ELF-1 (cell line): ENCODE measurements around the gene RNF123.
A peak's percentile ranks its signal among the peaks of the same experiment; 100 is the strongest.

Source experiments
- DNase-seq: peaks from one replicate; pipeline ENCODE4 v3.0.0-alpha.2; 2016; ENCODE audit warnings: low read depth, low spot score

Gene RNF123

DNA sequence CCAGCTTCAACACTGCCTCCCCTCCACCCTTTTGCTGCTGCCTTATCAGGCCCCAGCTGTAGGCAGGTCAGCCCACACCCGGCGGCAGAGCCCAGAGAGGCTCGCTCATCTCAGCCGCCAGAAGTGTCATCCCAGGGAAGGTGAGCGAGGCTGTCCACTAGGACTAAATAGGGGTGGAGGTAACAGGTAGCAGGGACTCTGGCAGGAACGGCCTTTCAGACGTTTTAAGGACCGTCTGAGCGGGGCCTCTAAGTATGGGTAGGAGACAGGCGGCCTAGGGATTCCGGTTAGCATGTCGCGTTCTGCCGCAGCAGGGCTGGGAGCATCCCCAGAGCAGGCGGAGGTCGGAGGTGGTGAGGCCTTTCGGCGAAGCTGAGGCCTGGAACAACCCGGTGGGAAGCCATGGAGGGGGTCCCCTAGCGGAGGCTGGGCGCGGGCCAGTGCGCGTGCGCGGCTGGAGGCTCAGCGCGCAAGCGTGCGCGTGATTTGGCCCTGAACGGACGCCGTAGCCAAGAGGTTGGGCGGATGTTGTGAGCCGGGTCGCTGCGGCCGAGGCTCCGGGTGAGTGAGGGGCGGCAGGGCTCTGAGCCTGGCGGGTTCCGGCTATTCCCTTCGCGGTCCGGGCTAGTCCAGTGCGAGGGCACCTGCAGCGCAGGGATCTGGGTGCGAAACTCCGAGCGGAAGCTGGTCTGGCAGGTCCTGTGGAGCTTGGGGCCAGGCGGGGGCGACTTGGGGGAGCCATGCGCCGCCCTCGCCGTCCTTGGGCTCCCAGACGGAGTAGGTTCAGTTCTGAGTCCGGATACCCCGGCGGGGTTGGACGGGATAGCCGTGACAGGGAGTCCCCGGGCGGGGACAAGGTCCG is at the start of gene RNF123, which contains the start of gene MST1:
TSS of gene RNF123 (plus strand) at position 512 of the 862 bp plus-strand sequence. CDS start 1,609 bp downstream, outside the sequence.
TSS of gene MST1 (minus strand) at position 429 of the 862 bp plus-strand sequence. CDS start 783 bp downstream, outside the sequence.
- DNase-seq = peak; percentile 95

- no peak for DNase-seq
Measured at GRCh38 chr3:49641292-49641691, 48.1 kb upstream of the RNF123 start.

DNA sequence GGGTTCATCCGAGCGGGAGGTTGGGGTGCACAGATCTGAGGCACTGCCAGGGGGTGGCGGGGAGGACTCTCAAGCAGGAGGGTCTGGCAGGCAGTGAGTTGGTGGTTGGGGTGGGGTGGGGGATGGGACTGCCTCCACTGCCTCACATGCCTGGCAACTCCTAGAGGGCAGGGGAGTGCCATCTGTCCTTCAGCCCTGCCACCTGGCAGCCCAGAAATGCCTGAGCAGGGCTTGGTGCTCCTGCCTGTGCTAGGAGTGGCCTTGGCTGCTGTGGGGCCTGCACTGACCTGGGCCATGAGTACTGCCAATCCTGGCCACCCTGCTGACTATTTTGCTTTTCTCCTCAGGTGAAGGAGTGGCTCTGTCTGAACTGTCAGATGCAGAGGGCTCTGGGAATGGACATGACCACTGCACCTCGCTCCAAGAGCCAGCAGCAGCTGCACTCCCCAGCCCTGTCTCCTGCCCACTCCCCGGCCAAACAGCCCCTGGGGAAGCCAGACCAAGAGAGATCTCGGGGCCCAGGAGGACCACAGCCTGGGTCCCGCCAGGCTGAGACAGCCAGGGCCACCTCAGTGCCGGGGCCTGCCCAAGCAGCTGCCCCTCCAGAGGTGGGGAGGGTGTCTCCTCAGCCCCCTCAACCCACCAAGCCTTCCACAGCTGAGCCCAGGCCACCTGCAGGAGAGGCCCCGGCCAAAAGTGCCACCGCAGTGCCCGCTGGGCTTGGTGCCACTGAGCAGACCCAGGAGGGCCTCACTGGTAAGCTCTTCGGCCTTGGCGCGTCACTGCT is 47.2 kb upstream of the RNF123 start:
- DNase-seq = no peak

DNA sequence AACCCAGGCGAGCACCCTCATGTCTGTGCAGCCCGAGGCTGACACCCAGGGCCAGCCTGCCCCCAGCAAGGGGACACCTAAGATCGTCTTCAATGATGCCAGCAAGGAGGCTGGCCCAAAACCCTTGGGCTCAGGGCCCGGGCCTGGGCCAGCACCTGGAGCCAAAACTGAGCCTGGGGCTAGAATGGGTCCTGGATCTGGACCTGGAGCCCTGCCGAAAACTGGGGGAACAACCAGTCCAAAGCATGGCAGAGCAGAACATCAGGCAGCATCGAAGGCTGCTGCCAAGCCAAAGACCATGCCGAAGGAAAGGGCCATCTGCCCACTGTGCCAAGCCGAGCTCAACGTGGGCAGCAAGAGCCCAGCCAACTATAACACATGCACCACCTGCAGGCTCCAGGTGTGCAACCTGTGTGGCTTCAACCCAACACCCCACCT is 46.6 kb upstream of the RNF123 start:
- no peak for DNase-seq

DNA sequence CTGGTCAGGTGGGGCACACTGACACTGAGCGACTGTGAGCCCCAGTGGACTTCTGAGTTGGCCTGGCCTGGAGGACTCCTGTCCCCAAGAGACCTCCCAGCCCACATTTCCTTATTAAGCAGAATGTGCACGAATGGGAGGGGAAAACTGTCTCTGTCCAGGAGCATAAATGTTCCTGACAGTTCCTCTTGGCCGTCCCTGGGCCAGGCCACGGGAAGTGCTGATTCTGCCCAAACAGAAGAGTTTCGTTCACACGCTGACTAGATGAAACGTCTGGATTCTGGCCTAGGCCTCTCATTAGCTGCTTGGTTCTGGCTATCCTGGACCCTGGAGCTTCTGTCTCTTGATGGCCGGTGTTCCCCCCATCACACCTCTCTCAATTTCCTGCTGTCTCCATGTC is 44.7 kb upstream of the RNF123 start:
- no peak for DNase-seq

GRCh38 chr3:49646236-49646635 is 43.1 kb upstream of the RNF123 start:
- no peak for DNase-seq

DNA sequence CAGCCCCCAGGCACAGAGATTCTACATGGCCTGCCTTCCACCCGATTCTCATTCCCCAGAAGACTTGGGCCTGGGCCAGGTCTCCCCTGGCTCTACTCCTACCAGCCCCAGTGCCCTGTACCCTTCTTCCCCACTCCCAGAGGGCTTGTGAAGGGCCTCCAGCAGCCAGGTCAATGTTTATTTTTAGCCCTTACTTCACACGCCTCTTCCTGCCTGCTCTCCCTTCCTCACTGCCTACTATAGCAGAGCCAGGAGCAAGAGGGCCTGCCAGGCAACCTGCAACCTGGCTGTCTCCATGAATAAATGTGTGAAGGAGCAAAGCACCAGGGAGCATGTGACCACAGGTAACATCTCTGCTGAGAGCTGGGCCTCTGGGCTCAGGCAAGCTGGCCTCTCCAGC is 41.6 kb upstream of the RNF123 start:
- no peak for DNase-seq

DNA sequence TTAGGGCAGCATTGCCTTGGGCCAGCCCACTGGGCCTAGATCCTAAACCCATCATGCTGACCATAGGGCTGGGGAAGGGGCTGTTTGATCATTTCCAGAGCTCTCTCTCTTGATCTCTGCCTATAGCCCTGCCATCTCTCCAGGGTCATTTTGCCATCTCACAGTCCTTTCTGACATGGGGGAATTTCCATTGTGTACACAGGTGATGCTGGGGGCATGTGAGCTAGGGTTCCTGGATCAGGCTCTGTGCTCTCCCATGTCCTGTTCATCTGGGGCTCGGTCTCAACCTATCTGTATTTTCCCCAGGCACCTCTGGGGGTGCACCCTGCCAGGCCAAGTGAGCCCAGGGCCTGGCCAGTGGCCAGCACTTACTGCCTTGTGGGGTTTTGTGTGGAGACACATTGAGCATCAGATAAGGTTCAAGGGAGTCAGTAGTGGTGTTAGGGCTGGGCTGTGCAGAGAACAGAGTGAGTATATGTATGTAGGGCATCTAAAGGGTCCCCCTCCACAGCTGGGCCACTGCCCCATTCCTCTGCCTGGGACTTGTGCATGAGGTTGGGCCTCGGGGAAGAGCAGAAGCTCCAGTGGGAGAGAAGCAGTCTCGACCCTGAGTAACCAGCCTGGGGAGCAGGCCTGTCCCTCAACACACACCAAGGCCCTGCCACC is 40.9 kb upstream of the RNF123 start:
- no peak for DNase-seq

- no peak for DNase-seq
Measured at GRCh38 chr3:49649576-49649975, 39.8 kb upstream of the RNF123 start.

- no peak for DNase-seq
Measured at GRCh38 chr3:49650177-49650576, 39.2 kb upstream of the RNF123 start.

DNA sequence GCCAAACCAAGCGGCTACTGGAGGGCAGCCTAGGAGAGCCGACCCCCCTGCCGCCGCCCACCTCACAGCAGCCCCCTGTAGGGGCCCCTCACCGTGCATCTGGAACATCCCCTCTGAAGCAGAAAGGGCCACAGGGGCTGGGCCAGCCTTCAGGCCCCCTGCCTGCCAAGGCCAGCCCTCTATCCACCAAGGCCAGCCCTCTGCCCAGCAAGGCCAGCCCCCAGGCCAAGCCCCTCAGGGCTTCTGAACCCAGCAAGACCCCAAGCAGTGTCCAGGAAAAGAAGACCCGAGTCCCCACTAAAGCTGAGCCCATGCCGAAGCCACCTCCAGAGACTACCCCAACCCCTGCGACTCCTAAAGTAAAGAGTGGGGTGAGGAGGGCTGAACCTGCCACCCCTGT is 38.7 kb upstream of the RNF123 start:
- DNase-seq = no peak

GRCh38 chr3:49652218-49652902 is 37.0 kb upstream of the RNF123 start:
- DNase-seq = no peak

DNA sequence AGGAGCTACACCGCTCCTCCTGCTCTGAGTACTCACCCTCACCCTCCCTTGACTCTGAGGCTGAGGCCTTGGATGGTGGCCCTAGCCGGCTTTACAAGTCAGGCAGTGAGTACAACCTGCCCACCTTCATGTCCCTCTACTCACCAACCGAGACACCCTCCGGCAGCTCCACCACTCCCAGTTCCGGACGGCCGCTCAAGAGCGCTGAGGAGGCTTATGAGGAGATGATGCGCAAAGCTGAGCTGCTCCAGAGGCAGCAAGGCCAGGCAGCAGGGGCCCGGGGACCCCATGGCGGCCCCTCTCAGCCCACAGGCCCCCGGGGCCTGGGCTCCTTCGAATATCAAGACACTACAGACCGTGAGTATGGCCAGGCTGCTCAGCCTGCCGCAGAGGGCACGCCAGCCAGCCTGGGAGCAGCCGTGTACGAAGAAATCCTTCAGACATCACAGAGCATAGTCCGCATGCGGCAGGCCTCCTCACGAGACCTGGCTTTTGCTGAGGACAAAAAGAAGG is 36.4 kb upstream of the RNF123 start:
- DNase-seq = no peak

GRCh38 chr3:49653621-49654020 is 35.7 kb upstream of the RNF123 start:
- DNase-seq = peak; percentile 30

DNA sequence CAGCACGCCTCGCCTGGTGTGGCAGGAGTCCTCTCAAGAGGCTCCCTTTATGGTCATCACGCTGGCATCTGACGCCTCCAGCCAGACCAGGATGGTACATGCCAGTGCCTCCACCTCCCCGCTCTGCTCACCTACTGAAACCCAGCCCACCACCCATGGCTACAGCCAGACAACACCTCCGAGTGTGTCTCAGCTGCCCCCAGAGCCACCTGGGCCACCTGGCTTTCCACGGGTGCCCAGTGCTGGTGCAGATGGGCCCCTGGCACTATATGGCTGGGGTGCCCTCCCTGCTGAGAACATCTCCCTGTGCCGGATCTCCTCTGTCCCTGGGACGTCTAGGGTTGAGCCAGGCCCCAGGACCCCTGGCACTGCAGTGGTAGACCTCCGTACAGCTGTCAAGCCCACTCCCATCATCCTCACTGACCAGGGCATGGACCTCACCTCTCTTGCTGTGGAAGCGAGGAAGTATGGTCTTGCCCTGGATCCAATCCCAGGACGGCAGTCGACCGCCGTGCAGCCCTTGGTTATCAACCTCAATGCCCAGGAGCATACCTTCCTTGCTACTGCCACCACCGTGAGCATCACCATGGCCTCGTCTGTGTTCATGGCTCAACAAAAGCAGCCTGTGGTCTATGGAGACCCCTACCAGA is 35.1 kb upstream of the RNF123 start:
- DNase-seq = no peak

DNA sequence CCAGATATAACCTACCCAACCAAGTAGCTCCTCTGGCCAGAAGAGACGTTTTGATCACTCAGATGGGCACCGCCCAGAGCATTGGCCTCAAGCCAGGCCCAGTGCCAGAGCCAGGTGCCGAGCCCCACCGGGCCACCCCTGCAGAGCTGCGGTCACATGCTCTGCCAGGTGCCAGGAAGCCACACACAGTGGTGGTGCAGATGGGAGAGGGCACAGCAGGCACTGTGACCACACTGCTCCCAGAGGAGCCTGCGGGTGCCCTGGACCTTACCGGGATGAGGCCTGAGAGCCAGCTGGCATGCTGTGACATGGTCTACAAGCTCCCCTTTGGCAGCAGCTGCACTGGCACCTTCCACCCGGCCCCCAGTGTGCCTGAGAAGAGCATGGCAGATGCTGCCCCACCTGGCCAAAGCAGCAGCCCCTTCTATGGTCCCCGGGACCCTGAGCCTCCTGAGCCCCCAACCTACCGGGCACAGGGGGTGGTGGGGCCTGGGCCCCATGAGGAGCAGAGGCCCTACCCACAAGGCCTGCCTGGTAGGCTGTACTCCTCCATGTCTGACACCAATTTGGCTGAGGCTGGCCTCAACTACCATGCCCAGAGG is 34.3 kb upstream of the RNF123 start:
- no peak for DNase-seq

DNA sequence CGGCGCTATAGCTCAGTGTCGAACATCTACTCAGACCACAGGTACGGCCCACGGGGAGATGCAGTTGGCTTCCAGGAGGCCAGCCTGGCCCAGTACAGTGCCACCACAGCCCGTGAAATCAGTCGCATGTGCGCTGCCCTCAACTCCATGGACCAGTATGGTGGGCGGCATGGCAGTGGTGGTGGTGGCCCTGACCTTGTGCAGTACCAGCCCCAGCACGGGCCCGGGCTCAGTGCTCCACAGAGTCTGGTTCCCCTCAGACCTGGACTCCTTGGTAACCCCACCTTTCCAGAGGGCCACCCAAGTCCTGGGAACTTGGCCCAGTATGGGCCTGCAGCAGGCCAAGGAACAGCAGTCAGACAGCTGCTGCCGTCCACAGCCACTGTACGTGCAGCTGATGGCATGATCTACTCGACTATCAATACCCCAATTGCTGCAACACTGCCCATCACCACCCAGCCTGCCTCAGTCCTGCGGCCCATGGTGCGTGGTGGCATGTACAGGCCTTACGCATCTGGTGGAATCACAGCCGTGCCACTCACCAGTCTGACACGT is 33.5 kb upstream of the RNF123 start:
- no peak for DNase-seq

GRCh38 chr3:49656541-49657112 is 32.7 kb upstream of the RNF123 start:
- DNase-seq = no peak

- no peak for DNase-seq
Measured at GRCh38 chr3:49657208-49657915, 32.0 kb upstream of the RNF123 start.
